ENCODE results near the gene GATAD2A.

GRCh38 chr19:19542507-19542906 lies 137.0 kb downstream of the GATAD2A start:
- TF ChIP-seq CTCF (optimal IDR thresholded peaks at IDR 0.05 in 1 of 3, IDR thresholded peaks at IDR 0.05 in 1 of 3, conservative IDR thresholded peaks at IDR 0.05 in 1 of 3; ENCODE audit: extremely low read depth in 1 of 3, insufficient read depth in 2 of 3, low read length in 3 of 3) (no peak), EZH2 (IDR thresholded peaks at IDR 0.05; ENCODE audit: low read length) (no peak)
